ENCODE data around the gene RNF38.
A peak's percentile ranks its signal among the peaks of the same experiment; 100 is the strongest.
"Not testable (repeated sequence)": the region's sequence is repeated elsewhere in the genome, so short reads cannot be mapped to it uniquely, and the experiment has no call there.

Gene RNF38

GRCh38 chr9:36411410-36411809, 11.3 kb upstream of the RNF38 start:
- POLR2A ChIA-PET; DNase-seq; H3K36me3 ChIP-seq (ENCODE audit: control insufficient read depth in 4 of 4, insufficient read depth in 4 of 4, low read length in 3 of 4); H3K27ac ChIP-seq (ENCODE audit: insufficient read depth in 1 of 2, low read depth in 1 of 2, low read length in 2 of 2, poor library complexity in 1 of 2, severe bottlenecking in 2 of 2); H3K4me1 ChIP-seq (ENCODE audit: control extremely low read depth in 1 of 4, control insufficient read depth in 4 of 4, insufficient read depth in 4 of 4, low read length in 3 of 4); H3K9me3 ChIP-seq (ENCODE audit: control extremely low read depth in 1 of 5, control insufficient read depth in 4 of 5, insufficient read depth in 2 of 5, low read depth in 1 of 5, low read length in 4 of 5); H3K4me3 ChIP-seq (ENCODE audit: control insufficient read depth in 1 of 7, extremely low read depth in 1 of 7, insufficient read depth in 4 of 7, low read depth in 2 of 7, low read length in 6 of 7); H3K27me3 ChIP-seq (replicated peaks in 2 of 5; ENCODE audit: control insufficient read depth in 4 of 5, insufficient read depth in 5 of 5, low read length in 4 of 5): not testable (repeated sequence)
- 95% methylated on average over 2 of the region's 3 CpGs for WGBS (ENCODE audit: insufficient coverage)
- CTCF ChIA-PET = interaction anchor here (0.8 to 0.9 kb wide), 4 partner anchors 20 to 38 kb away, joined by 3 read pairs; no protein-coding TSS in a partner anchor

- H3K27ac ChIP-seq (ENCODE audit: insufficient read depth in 1 of 2, low read depth in 1 of 2, low read length in 2 of 2, poor library complexity in 1 of 2, severe bottlenecking in 2 of 2); H3K27me3 ChIP-seq (replicated peaks in 2 of 5; ENCODE audit: control insufficient read depth in 4 of 5, insufficient read depth in 5 of 5, low read length in 4 of 5); H3K9me3 ChIP-seq (ENCODE audit: control extremely low read depth in 1 of 5, control insufficient read depth in 4 of 5, insufficient read depth in 2 of 5, low read depth in 1 of 5, low read length in 4 of 5); H3K4me1 ChIP-seq (ENCODE audit: control extremely low read depth in 1 of 4, control insufficient read depth in 4 of 4, insufficient read depth in 4 of 4, low read length in 3 of 4); H3K36me3 ChIP-seq (ENCODE audit: control insufficient read depth in 4 of 4, insufficient read depth in 4 of 4, low read length in 3 of 4); H3K4me3 ChIP-seq (ENCODE audit: control insufficient read depth in 1 of 7, extremely low read depth in 1 of 7, insufficient read depth in 4 of 7, low read depth in 2 of 7, low read length in 6 of 7); POLR2A ChIA-PET; DNase-seq: not testable (repeated sequence)
- WGBS (ENCODE audit: insufficient coverage) = 95% methylated on average over 4 of the region's 4 CpGs
- CTCF ChIA-PET = interaction anchor here (0.9 to 9.3 kb wide), 7 partner anchors 8 to 228 kb away, joined by 3 to 274 read pairs (median 31); no protein-coding TSS in a partner anchor
These were observed 9.0 kb upstream of the RNF38 start for GRCh38 chr9:36409076-36409475.

- H3K27ac ChIP-seq (ENCODE audit: insufficient read depth in 1 of 2, low read depth in 1 of 2, low read length in 2 of 2, poor library complexity in 1 of 2, severe bottlenecking in 2 of 2) = no peak overlapping the region
These were observed 7.2 kb upstream of the RNF38 start for GRCh38 chr9:36407122-36407723.

GRCh38 chr9:36402536-36402935, 2.5 kb upstream of the RNF38 start:
- peaks cover 0 to 5% (median 0%) of the 10 kb centered on the region in 4 experiments for H3K36me3 ChIP-seq (ENCODE audit: control insufficient read depth in 4 of 4, insufficient read depth in 4 of 4, low read length in 3 of 4)
- H3K27ac ChIP-seq (ENCODE audit: insufficient read depth in 1 of 2, low read depth in 1 of 2, low read length in 2 of 2, poor library complexity in 1 of 2, severe bottlenecking in 2 of 2) = no peak overlapping the region
- POLR2A ChIA-PET = no interaction called here
- DNase-seq = no peak
- CTCF ChIA-PET = interaction anchor here (0.6 to 9.3 kb wide), 6 partner anchors 12 to 438 kb away, joined by 3 to 274 read pairs (median 10); no protein-coding TSS in a partner anchor
- peaks cover 9 to 25% (median 15%) of the 10 kb centered on the region in 4 experiments for H3K4me1 ChIP-seq (ENCODE audit: control extremely low read depth in 1 of 4, control insufficient read depth in 4 of 4, insufficient read depth in 4 of 4, low read length in 3 of 4)
- no peak overlapping the region for H3K4me3 ChIP-seq (ENCODE audit: control insufficient read depth in 1 of 7, extremely low read depth in 1 of 7, insufficient read depth in 4 of 7, low read depth in 2 of 7, low read length in 6 of 7)
- no peaks in the 10 kb centered on the region for H3K9me3 ChIP-seq (ENCODE audit: control extremely low read depth in 1 of 5, control insufficient read depth in 4 of 5, insufficient read depth in 2 of 5, low read depth in 1 of 5, low read length in 4 of 5)
- 100% methylated on average over 3 of the region's 3 CpGs for WGBS (ENCODE audit: insufficient coverage)
- no peaks in the 10 kb centered on the region for H3K27me3 ChIP-seq (replicated peaks in 2 of 5; ENCODE audit: control insufficient read depth in 4 of 5, insufficient read depth in 5 of 5, low read length in 4 of 5)

More at GRCh38 chr9:36407122-36407723, 7.2 kb upstream of the RNF38 start:
- ChIA-PET CTCF (interaction anchor here (0.6 to 9.3 kb wide), 39 partner anchors 10 to 466 kb away, joined by 3 to 274 read pairs (median 4); no protein-coding TSS in a partner anchor), POLR2A (interaction anchor here (1.0 kb wide), 2 partner anchors 147 to 149 kb away, joined by 3 to 6 read pairs; no protein-coding TSS in a partner anchor)
- Histone ChIP-seq H3K9me3 (ENCODE audit: control extremely low read depth in 1 of 5, control insufficient read depth in 4 of 5, insufficient read depth in 2 of 5, low read depth in 1 of 5, low read length in 4 of 5) (no peaks in the 10 kb centered on the region), H3K27me3 (replicated peaks in 2 of 5; ENCODE audit: control insufficient read depth in 4 of 5, insufficient read depth in 5 of 5, low read length in 4 of 5) (no peaks in the 10 kb centered on the region), H3K4me3 (ENCODE audit: control insufficient read depth in 1 of 7, extremely low read depth in 1 of 7, insufficient read depth in 4 of 7, low read depth in 2 of 7, low read length in 6 of 7) (no peak overlapping the region), H3K36me3 (ENCODE audit: control insufficient read depth in 4 of 4, insufficient read depth in 4 of 4, low read length in 3 of 4) (peaks cover 0 to 5% (median 0%) of the 10 kb centered on the region in 4 experiments), H3K4me1 (ENCODE audit: control extremely low read depth in 1 of 4, control insufficient read depth in 4 of 4, insufficient read depth in 4 of 4, low read length in 3 of 4) (no peaks in the 10 kb centered on the region)
- peak; percentile 73 to 87 (median 74) for DNase-seq
- WGBS (ENCODE audit: insufficient coverage) = 60% methylated on average over 3 of the region's 4 CpGs

- WGBS (ENCODE audit: insufficient coverage) = 100% methylated on average over 2 of the region's 3 CpGs
- CTCF ChIA-PET = interaction anchor here (0.6 to 9.3 kb wide), 6 partner anchors 13 to 437 kb away, joined by 3 to 274 read pairs (median 10); no protein-coding TSS in a partner anchor
- POLR2A ChIA-PET = no interaction called here
- Histone ChIP-seq H3K4me1 (ENCODE audit: control extremely low read depth in 1 of 4, control insufficient read depth in 4 of 4, insufficient read depth in 4 of 4, low read length in 3 of 4) (peaks cover 9 to 25% (median 15%) of the 10 kb centered on the region in 4 experiments), H3K4me3 (ENCODE audit: control insufficient read depth in 1 of 7, extremely low read depth in 1 of 7, insufficient read depth in 4 of 7, low read depth in 2 of 7, low read length in 6 of 7) (peak overlapping the region in 2 of 7 experiments; percentile 64 to 92), H3K9me3 (ENCODE audit: control extremely low read depth in 1 of 5, control insufficient read depth in 4 of 5, insufficient read depth in 2 of 5, low read depth in 1 of 5, low read length in 4 of 5) (no peaks in the 10 kb centered on the region), H3K27me3 (replicated peaks in 2 of 5; ENCODE audit: control insufficient read depth in 4 of 5, insufficient read depth in 5 of 5, low read length in 4 of 5) (no peaks in the 10 kb centered on the region), H3K27ac (ENCODE audit: insufficient read depth in 1 of 2, low read depth in 1 of 2, low read length in 2 of 2, poor library complexity in 1 of 2, severe bottlenecking in 2 of 2) (peak overlapping the region; percentile 64 to 92), H3K36me3 (ENCODE audit: control insufficient read depth in 4 of 4, insufficient read depth in 4 of 4, low read length in 3 of 4) (peaks cover 0 to 8% (median 0%) of the 10 kb centered on the region in 4 experiments)
- no peak for DNase-seq
These were observed 1.9 kb upstream of the RNF38 start for GRCh38 chr9:36401897-36402480.

GRCh38 chr9:36401164-36401740, 1.2 kb upstream of the RNF38 start:
- Histone ChIP-seq H3K27ac (ENCODE audit: insufficient read depth in 1 of 2, low read depth in 1 of 2, low read length in 2 of 2, poor library complexity in 1 of 2, severe bottlenecking in 2 of 2) (peak overlapping the region; percentile 64 to 92), H3K9me3 (ENCODE audit: control extremely low read depth in 1 of 5, control insufficient read depth in 4 of 5, insufficient read depth in 2 of 5, low read depth in 1 of 5, low read length in 4 of 5) (no peaks in the 10 kb centered on the region), H3K4me3 (ENCODE audit: control insufficient read depth in 1 of 7, extremely low read depth in 1 of 7, insufficient read depth in 4 of 7, low read depth in 2 of 7, low read length in 6 of 7) (peak overlapping the region; percentile 44 to 92 (median 84)), H3K36me3 (ENCODE audit: control insufficient read depth in 4 of 4, insufficient read depth in 4 of 4, low read length in 3 of 4) (peaks cover 0 to 8% (median 3%) of the 10 kb centered on the region in 4 experiments), H3K4me1 (ENCODE audit: control extremely low read depth in 1 of 4, control insufficient read depth in 4 of 4, insufficient read depth in 4 of 4, low read length in 3 of 4) (peaks cover 9 to 25% (median 15%) of the 10 kb centered on the region in 4 experiments), H3K27me3 (replicated peaks in 2 of 5; ENCODE audit: control insufficient read depth in 4 of 5, insufficient read depth in 5 of 5, low read length in 4 of 5) (no peaks in the 10 kb centered on the region)
- CTCF ChIA-PET = interaction anchor here (1.2 to 9.3 kb wide), 3 partner anchors 13 to 155 kb away, joined by 3 to 216 read pairs (median 17); no protein-coding TSS in a partner anchor
- POLR2A ChIA-PET = no interaction called here
- DNase-seq = peak in 1 of 3 donors; percentile 85
- 0% methylated on average over 11 of the region's 33 CpGs for WGBS (ENCODE audit: insufficient coverage)

All from common myeloid progenitor, CD34-positive (primary cell).